ENCODE data around the gene FBXL2. TPM values are rescaled to one million over a fixed set of nuclear protein-coding genes. Genes with fewer than 3 reads are reported as not detected.

The FBXL2 gene
- total and polyA plus RNA-seq, 4 donors: 34.1 to 50.6 (median 47.7) TPM

DNA sequence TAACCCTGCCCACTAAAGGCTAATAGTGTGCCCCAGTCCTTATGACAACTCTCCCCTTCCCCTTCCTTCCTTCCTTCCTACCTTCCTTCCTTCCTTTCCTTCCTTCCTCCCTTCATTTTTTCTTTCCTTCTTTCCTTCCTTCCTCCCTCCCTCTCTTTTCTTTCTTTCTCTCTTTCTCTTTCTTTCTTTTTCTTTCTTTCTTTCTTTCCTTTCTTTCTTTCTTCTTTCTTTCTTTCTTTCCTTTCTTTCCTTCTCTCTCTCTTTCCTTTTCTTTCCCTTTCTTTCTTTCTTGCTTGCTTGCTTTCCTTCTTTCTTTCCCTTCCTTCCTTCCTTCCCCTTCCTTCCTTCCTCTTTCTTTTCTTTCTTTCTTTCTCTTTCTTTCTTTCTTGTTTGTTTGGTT is 30.5 kb upstream of the FBXL2 start:
- H3K27me3 ChIP-seq (ENCODE audit: control insufficient read depth, insufficient read depth, low read length): no peaks in the 10 kb centered on the region
- no peaks in the 10 kb centered on the region for H3K36me3 ChIP-seq (ENCODE audit: control insufficient read depth, insufficient read depth, low read length)
- no peak for DNase-seq (ENCODE audit: low read depth in 4 of 6, low spot score in 6 of 6)
- H3K9me3 ChIP-seq (ENCODE audit: control insufficient read depth, insufficient read depth, low read length): no peaks in the 10 kb centered on the region
- no peaks in the 10 kb centered on the region for H3K4me1 ChIP-seq (ENCODE audit: control insufficient read depth, insufficient read depth, low read length)
- no peak overlapping the region for H3K4me3 ChIP-seq (ENCODE audit: low read depth, low read length)
- no peak overlapping the region for H3K27ac ChIP-seq (ENCODE audit: low read depth, low read length)

DNA sequence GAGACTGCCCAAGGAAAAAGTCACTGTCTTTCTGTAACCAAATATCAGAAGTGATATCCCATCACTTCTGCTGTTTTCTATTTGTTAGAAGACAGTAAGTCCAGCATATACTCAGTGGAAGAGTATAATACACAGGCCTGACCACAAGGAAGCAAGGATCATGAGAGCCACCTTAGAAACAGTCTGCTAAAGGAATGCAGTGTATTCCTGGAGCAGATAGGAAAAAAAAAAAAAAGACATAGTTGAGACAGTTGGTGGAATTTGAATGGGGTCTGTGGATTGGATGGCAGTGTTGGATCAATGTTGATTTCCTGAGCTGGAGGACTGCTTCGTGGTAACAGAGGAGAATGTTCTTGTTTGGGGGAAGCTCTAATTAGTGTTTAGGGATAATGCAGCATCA is 26.5 kb upstream of the FBXL2 start:
- no CpG with 5 or more reads among the region's 1 CpG for WGBS (ENCODE audit: insufficient coverage)

DNA sequence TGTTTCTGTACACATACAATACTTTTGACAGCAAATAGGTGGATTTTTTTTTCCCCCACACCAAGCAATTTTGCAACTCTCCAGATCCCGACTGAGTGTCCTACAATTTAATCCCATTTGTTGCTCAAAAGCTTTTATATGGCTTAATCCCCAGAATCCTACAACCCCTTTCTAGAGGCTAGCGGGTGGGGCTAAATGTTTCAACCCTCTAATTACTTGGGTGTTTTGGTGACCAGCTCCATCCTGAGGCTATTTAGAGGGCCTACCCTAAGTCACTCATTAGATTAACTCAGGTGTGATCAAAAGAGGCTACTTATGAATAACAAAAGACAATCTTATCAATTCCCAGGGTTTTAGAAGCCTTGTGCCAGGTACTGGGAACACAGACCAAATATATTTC is 21.0 kb upstream of the FBXL2 start:
- Histone ChIP-seq H3K9me3 (ENCODE audit: control insufficient read depth, insufficient read depth, low read length) (no peaks in the 10 kb centered on the region), H3K36me3 (ENCODE audit: control insufficient read depth, insufficient read depth, low read length) (no peaks in the 10 kb centered on the region), H3K4me1 (ENCODE audit: control insufficient read depth, insufficient read depth, low read length) (no peaks in the 10 kb centered on the region), H3K4me3 (ENCODE audit: low read depth, low read length) (no peak overlapping the region), H3K27ac (ENCODE audit: low read depth, low read length) (no peak overlapping the region), H3K27me3 (ENCODE audit: control insufficient read depth, insufficient read depth, low read length) (no peaks in the 10 kb centered on the region)
- DNase-seq (ENCODE audit: low read depth in 4 of 6, low spot score in 6 of 6): no peak
- 70% methylated on average over 1 of the region's 2 CpGs for WGBS (ENCODE audit: insufficient coverage)

More for the DNA sequence above, 26.5 kb upstream of the FBXL2 start:
- Histone ChIP-seq H3K27me3 (ENCODE audit: control insufficient read depth, insufficient read depth, low read length) (no peaks in the 10 kb centered on the region), H3K4me3 (ENCODE audit: low read depth, low read length) (no peak overlapping the region), H3K27ac (ENCODE audit: low read depth, low read length) (no peak overlapping the region), H3K4me1 (ENCODE audit: control insufficient read depth, insufficient read depth, low read length) (no peaks in the 10 kb centered on the region), H3K9me3 (ENCODE audit: control insufficient read depth, insufficient read depth, low read length) (no peaks in the 10 kb centered on the region), H3K36me3 (ENCODE audit: control insufficient read depth, insufficient read depth, low read length) (no peaks in the 10 kb centered on the region)
- no peak for DNase-seq (ENCODE audit: low read depth in 4 of 6, low spot score in 6 of 6)

DNA sequence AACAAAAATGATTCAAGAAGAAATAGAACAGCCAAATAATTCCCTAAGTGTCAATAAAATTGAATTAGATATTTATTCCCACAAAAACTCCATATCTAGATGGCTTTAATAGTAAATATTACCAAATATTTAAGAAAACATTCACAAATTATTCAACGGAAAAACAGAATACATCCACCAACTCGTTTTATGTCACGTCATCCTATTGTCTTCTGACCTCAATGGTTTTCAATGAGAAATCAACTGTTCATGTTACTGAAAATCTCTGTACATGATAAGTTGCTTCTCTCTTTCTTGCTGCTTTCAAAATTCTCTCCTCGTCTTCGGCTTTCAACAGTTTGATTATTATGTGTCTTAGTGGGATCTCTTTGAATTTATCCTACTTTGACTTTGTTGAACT is 17.1 kb upstream of the FBXL2 start:
- no peak for DNase-seq (ENCODE audit: low read depth in 4 of 6, low spot score in 6 of 6)
- H3K4me3 ChIP-seq (ENCODE audit: low read depth, low read length): no peak overlapping the region
- H3K27me3 ChIP-seq (ENCODE audit: control insufficient read depth, insufficient read depth, low read length): no peaks in the 10 kb centered on the region
- no peaks in the 10 kb centered on the region for H3K36me3 ChIP-seq (ENCODE audit: control insufficient read depth, insufficient read depth, low read length)
- no peaks in the 10 kb centered on the region for H3K4me1 ChIP-seq (ENCODE audit: control insufficient read depth, insufficient read depth, low read length)
- no CpG with 5 or more reads among the region's 5 CpGs for WGBS (ENCODE audit: insufficient coverage)
- no peak overlapping the region for H3K27ac ChIP-seq (ENCODE audit: low read depth, low read length)
- no peaks in the 10 kb centered on the region for H3K9me3 ChIP-seq (ENCODE audit: control insufficient read depth, insufficient read depth, low read length)

DNA sequence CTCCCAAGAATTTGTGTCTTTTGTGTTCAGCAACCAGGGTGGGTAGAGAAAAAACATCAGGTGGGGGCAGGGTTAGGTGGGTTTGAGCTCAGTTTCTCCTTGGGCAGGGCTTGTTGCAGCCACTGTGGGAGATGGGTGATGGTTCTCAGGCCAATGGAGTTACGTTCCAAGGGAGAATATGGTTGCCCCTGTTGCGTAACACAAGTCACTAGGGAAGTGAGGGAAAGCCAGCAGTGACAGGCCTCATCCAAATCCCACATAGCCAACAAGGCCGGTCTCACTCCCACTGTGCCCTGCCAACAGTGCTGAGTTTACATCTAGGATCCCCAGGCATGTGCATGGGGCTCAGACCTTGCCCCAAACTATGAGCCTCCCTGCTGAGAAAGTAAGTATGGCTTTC is 7.9 kb upstream of the FBXL2 start:
- no peaks in the 10 kb centered on the region for H3K4me1 ChIP-seq (ENCODE audit: control insufficient read depth, insufficient read depth, low read length)
- H3K9me3 ChIP-seq (ENCODE audit: control insufficient read depth, insufficient read depth, low read length): peaks cover 5% of the 10 kb centered on the region
- no peak for DNase-seq (ENCODE audit: low read depth in 4 of 6, low spot score in 6 of 6)
- H3K36me3 ChIP-seq (ENCODE audit: control insufficient read depth, insufficient read depth, low read length): no peaks in the 10 kb centered on the region
- no peak overlapping the region for H3K4me3 ChIP-seq (ENCODE audit: low read depth, low read length)
- WGBS (ENCODE audit: insufficient coverage): 97% methylated on average over 3 of the region's 3 CpGs
- no peak overlapping the region for H3K27ac ChIP-seq (ENCODE audit: low read depth, low read length)
- H3K27me3 ChIP-seq (ENCODE audit: control insufficient read depth, insufficient read depth, low read length): no peaks in the 10 kb centered on the region

DNA sequence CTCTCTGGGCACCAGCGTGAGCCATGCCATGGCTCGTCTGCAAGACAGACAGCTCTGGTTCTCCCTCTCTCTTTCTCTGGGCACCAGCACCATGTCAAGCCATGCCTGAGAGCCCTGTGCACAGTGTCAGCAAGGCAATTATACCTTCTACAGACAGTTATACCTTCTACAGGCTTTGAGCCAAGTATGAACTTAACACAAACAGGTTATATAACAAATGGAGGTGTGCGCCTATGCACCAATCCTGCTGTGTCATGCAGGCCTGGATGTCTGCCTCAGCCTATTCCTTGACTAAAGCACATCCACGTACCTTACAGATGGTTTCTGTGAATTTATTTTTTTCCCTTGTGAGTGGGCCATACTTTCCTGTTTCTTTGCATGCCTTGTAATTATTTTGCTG is 5.9 kb upstream of the FBXL2 start:
- Histone ChIP-seq H3K27me3 (ENCODE audit: control insufficient read depth, insufficient read depth, low read length) (no peaks in the 10 kb centered on the region), H3K27ac (ENCODE audit: low read depth, low read length) (no peak overlapping the region), H3K9me3 (ENCODE audit: control insufficient read depth, insufficient read depth, low read length) (peaks cover 3% of the 10 kb centered on the region), H3K4me3 (ENCODE audit: low read depth, low read length) (no peak overlapping the region), H3K36me3 (ENCODE audit: control insufficient read depth, insufficient read depth, low read length) (no peaks in the 10 kb centered on the region), H3K4me1 (ENCODE audit: control insufficient read depth, insufficient read depth, low read length) (no peaks in the 10 kb centered on the region)
- WGBS (ENCODE audit: insufficient coverage): 85% methylated on average over 2 of the region's 4 CpGs
- no peak for DNase-seq (ENCODE audit: low read depth in 4 of 6, low spot score in 6 of 6)

DNA sequence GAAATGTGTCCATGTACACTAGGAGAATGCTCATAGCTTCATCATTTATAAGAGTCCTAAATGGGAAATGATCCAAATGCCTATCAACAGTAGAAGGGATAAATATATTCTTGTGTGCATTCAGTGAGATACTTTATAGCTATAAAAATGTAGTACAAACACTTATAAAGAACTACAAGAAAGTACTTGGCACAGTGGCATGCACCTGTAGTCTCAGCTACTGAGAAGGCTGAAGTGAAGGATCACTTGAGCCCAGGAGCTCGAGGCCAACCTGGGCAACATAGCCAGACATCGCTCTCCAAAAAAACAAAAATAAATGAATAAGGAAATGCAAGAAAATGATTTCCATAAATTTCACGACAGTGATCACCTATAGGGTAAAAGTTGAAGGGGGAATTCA is 3.6 kb upstream of the FBXL2 start:
- H3K27ac ChIP-seq (ENCODE audit: low read depth, low read length): no peak overlapping the region
- H3K4me3 ChIP-seq (ENCODE audit: low read depth, low read length): no peak overlapping the region
- H3K9me3 ChIP-seq (ENCODE audit: control insufficient read depth, insufficient read depth, low read length): no peaks in the 10 kb centered on the region
- H3K4me1 ChIP-seq (ENCODE audit: control insufficient read depth, insufficient read depth, low read length): peaks cover 3% of the 10 kb centered on the region
- H3K27me3 ChIP-seq (ENCODE audit: control insufficient read depth, insufficient read depth, low read length): no peaks in the 10 kb centered on the region
- DNase-seq (ENCODE audit: low read depth in 4 of 6, low spot score in 6 of 6): no peak
- no peaks in the 10 kb centered on the region for H3K36me3 ChIP-seq (ENCODE audit: control insufficient read depth, insufficient read depth, low read length)
- 100% methylated on average over 1 of the region's 3 CpGs for WGBS (ENCODE audit: insufficient coverage)

DNA sequence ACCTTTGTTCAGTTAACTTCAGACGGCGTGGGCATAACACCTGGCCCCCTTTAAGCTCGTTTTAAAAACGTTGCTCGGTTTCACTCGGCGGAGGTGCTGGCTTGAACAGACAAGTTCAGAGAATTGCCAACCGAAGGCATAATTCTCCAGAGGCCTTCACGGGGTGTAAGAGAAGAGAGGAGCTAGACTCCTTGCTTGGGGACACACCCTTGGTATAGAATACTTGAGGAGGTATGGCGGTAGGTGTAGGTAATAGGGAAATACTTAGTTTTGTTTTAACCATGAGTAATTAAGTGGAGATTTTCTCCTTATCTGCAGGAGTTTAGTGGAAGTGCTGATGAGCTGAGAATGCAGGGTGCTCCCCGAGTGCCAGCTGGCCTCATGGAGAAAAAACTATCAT is 921 bp downstream of the FBXL2 start:
- 8% methylated on average over 9 of the region's 11 CpGs for WGBS (ENCODE audit: insufficient coverage)
- Histone ChIP-seq H3K4me1 (ENCODE audit: control insufficient read depth, insufficient read depth, low read length) (peaks cover 3% of the 10 kb centered on the region), H3K27me3 (ENCODE audit: control insufficient read depth, insufficient read depth, low read length) (no peaks in the 10 kb centered on the region), H3K4me3 (ENCODE audit: low read depth, low read length) (peak overlapping the region; percentile 59), H3K27ac (ENCODE audit: low read depth, low read length) (no peak overlapping the region), H3K9me3 (ENCODE audit: control insufficient read depth, insufficient read depth, low read length) (no peaks in the 10 kb centered on the region), H3K36me3 (ENCODE audit: control insufficient read depth, insufficient read depth, low read length) (no peaks in the 10 kb centered on the region)
- DNase-seq (ENCODE audit: low read depth in 4 of 6, low spot score in 6 of 6): peak in 3 of 6 donors; percentile 26 to 60 (median 44)

DNA sequence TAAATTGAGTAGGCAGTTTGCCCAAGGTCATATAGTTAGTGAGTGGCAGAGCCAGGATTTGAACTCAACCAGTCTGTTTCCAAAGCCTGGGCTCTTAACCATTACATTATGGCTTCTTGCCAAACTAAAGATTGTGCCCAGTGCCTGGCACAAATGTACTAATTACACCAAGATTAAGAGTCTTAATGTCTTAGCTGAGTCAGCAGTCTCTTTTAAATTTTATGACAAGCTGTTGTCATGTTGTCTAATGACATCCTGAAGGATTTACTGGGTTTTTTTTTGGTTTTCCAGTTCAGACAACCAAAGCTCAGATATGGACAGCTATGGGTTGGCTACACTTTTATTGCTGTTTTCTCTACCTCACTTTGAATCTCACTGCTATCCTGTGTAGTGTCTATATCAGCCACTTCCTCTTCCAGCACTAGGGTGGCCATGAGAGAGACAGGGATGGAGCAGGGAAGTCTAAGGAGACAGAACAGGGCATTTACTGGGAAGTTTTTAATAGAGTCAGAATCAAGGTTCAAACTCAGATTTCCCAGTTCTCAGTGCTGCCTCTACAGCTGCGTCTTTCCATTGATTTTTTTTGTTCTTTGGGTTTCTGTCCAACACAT is 10.5 kb downstream of the FBXL2 start:
- Histone ChIP-seq H3K36me3 (ENCODE audit: control insufficient read depth, insufficient read depth, low read length) (no peaks in the 10 kb centered on the region), H3K4me3 (ENCODE audit: low read depth, low read length) (no peak overlapping the region), H3K27ac (ENCODE audit: low read depth, low read length) (no peak overlapping the region), H3K4me1 (ENCODE audit: control insufficient read depth, insufficient read depth, low read length) (no peaks in the 10 kb centered on the region), H3K9me3 (ENCODE audit: control insufficient read depth, insufficient read depth, low read length) (peaks cover 5% of the 10 kb centered on the region), H3K27me3 (ENCODE audit: control insufficient read depth, insufficient read depth, low read length) (no peaks in the 10 kb centered on the region)
- no CpG with 5 or more reads among the region's 1 CpG for WGBS (ENCODE audit: insufficient coverage)
- DNase-seq (ENCODE audit: low read depth in 4 of 6, low spot score in 6 of 6): no peak

DNA sequence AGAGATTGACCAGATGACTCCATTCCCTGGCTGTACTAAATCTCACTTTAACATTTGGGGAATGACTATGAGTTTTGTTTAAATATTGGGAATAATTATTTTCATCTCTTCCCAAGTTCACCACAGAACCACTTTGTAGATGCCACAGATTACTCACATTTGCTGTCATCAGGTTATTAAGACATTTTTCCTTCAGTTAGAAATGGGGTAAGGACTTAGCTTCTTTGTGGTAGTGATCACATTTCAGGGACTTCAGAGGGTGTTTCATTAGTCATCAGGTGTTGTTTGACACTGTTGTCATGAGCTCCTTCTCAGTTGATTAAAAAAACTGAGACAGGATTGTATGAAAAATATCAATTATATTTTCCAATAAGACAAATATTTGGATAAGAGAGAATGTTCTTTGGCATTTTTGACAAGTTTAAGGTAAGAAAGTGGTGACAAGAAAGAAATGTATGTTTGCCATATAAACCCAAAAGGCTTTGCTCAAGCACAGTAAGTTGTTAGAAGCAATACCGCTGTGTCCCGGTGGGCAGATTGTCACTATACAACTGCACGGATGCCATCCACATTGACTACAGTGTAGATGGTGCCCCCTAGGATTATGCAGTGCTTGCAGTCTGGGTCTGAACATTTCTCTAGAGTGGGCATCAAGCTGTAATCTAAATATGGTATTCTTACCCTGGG is 22.3 kb downstream of the FBXL2 start:
- no peak for DNase-seq (ENCODE audit: low read depth in 4 of 6, low spot score in 6 of 6)
- H3K27me3 ChIP-seq (ENCODE audit: control insufficient read depth, insufficient read depth, low read length): no peaks in the 10 kb centered on the region
- WGBS (ENCODE audit: insufficient coverage): 85% methylated on average over 2 of the region's 3 CpGs
- peaks cover 5% of the 10 kb centered on the region for H3K36me3 ChIP-seq (ENCODE audit: control insufficient read depth, insufficient read depth, low read length)
- H3K9me3 ChIP-seq (ENCODE audit: control insufficient read depth, insufficient read depth, low read length): no peaks in the 10 kb centered on the region
- no peaks in the 10 kb centered on the region for H3K4me1 ChIP-seq (ENCODE audit: control insufficient read depth, insufficient read depth, low read length)
- H3K4me3 ChIP-seq (ENCODE audit: low read depth, low read length): no peak overlapping the region
- H3K27ac ChIP-seq (ENCODE audit: low read depth, low read length): no peak overlapping the region
